GM23338 (cell line): ENCODE results near the gene MAD1L1. TPM values are rescaled to one million over a fixed set of nuclear protein-coding genes. Genes with fewer than 3 reads are reported as not detected.
A peak's percentile ranks its signal among the peaks of the same experiment; 100 is the strongest.

Experiments used
- ATAC-seq: fragments of 200-7000 bp; cut with Tn5 transposase; 3 replicates; pipeline ENCODE4 v1.9.1; 2020
- DNase-seq: peaks from one replicate; pipeline ENCODE4 v3.0.0-alpha.2; 2015; ENCODE audit warnings: low spot score
- H2AFZ ChIP-seq: fragments of 200-600 bp; sonication (generic); 2 replicates; pipeline ENCODE4 v1.8.0; 2016; ENCODE audit warnings: antibody characterized with exemption, mild to moderate bottlenecking, moderate library complexity
- H3F3A ChIP-seq: fragments of 200-600 bp; sonication (generic); replicated peaks from 2 replicates; pipeline ENCODE4 v1.8.0; 2017; ENCODE audit warnings: antibody characterized with exemption, mixed run types, low read depth
- H3K27ac ChIP-seq: fragments of 200-600 bp; sonication (generic); 2 replicates; pipeline ENCODE4 v1.6.1; 2016; ENCODE audit warnings: low read depth
- H3K27me3 ChIP-seq: fragments of 200-600 bp; sonication (generic); 2 replicates; pipeline ENCODE4 v1.8.0; 2016; ENCODE audit warnings: mild to moderate bottlenecking, mixed run types, moderate library complexity; ENCODE audit not compliant: insufficient read depth
- H3K36me3 ChIP-seq: fragments of 200-600 bp; sonication (generic); 2 replicates; pipeline ENCODE4 v1.8.0; 2016; ENCODE audit warnings: mild to moderate bottlenecking; ENCODE audit not compliant: insufficient read depth
- H3K4me1 ChIP-seq: fragments of 200-600 bp; sonication (generic); 2 replicates; pipeline ENCODE4 v1.8.0; 2016; ENCODE audit warnings: mild to moderate bottlenecking, moderate library complexity; ENCODE audit not compliant: insufficient read depth
- H3K4me2 ChIP-seq: fragments of 200-600 bp; sonication (generic); 2 replicates; pipeline ENCODE4 v1.7.1; 2017; ENCODE audit warnings: mixed run types
- H3K4me3 ChIP-seq: fragments of 200-600 bp; sonication (generic); 2 replicates; pipeline ENCODE4 v1.6.1; 2016; ENCODE audit warnings: mixed run types
- H3K79me2 ChIP-seq: fragments of 200-600 bp; sonication (generic); replicated peaks from 2 replicates; pipeline ENCODE4 v1.8.0; 2017; ENCODE audit warnings: mild to moderate bottlenecking; ENCODE audit not compliant: insufficient read depth
- H3K9me2 ChIP-seq: fragments of 200-600 bp; sonication (generic); 2 replicates; pipeline ENCODE4 v1.8.0; 2017; ENCODE audit not compliant: insufficient read depth
- H4K20me1 ChIP-seq: fragments of 200-600 bp; sonication (generic); replicated peaks from 2 replicates; pipeline ENCODE4 v1.8.0; 2017; ENCODE audit warnings: mild to moderate bottlenecking; ENCODE audit not compliant: insufficient read depth
- H3K27ac Mint-ChIP-seq: 2 replicates; pipeline ENCODE4 v1.8.0; 2020; ENCODE audit warnings: inconsistent platforms, mild to moderate bottlenecking, moderate library complexity, mixed read lengths
- H3K27me3 Mint-ChIP-seq: 3 replicates; pipeline ENCODE4 v1.8.0; 2022; ENCODE audit warnings: low read depth, mild to moderate bottlenecking, moderate library complexity, mixed read lengths, inconsistent platforms; ENCODE audit not compliant: insufficient read depth, poor library complexity
- H3K36me3 Mint-ChIP-seq: 3 replicates; pipeline ENCODE4 v1.8.0; 2021; ENCODE audit warnings: low read depth, mild to moderate bottlenecking, inconsistent platforms, moderate library complexity, mixed read lengths
- H3K4me1 Mint-ChIP-seq: 3 replicates; pipeline ENCODE4 v1.8.0; 2020; ENCODE audit warnings: mild to moderate bottlenecking, inconsistent platforms, mixed read lengths
- H3K4me3 Mint-ChIP-seq: 3 replicates; pipeline ENCODE4 v1.8.0; 2021; ENCODE audit warnings: moderate library complexity, mild to moderate bottlenecking, inconsistent platforms, mixed read lengths
- H3K9me3 Mint-ChIP-seq: 3 replicates; pipeline ENCODE4 v1.8.0; 2020; ENCODE audit warnings: moderate library complexity, mild to moderate bottlenecking, inconsistent platforms, mixed read lengths
- CREB1 ChIP-seq: fragments of 250-450 bp; sonication (Bioruptor Pico); IDR thresholded peaks from 2 replicates; pipeline ENCODE4 v1.5.0; 2020; ENCODE audit warnings: low read depth, mild to moderate bottlenecking, moderate library complexity
- EZH2 ChIP-seq: fragments of 200-600 bp; sonication (generic); IDR thresholded peaks from one replicate; pipeline ENCODE4 v1.8.0; 2017; ENCODE audit warnings: antibody characterized with exemption, mild to moderate bottlenecking, low read depth; ENCODE audit not compliant: unreplicated experiment
- EZH2phosphoT487 ChIP-seq: fragments of 200-600 bp; sonication (generic); IDR thresholded peaks from one replicate; pipeline ENCODE4 v1.8.1; 2018; ENCODE audit warnings: antibody characterized with exemption; ENCODE audit not compliant: unreplicated experiment
- JUNB ChIP-seq: IDR thresholded peaks from one replicate; pipeline ENCODE4 v1.6.1; 2016; ENCODE audit warnings: antibody characterized with exemption; ENCODE audit not compliant: unreplicated experiment
- NANOG ChIP-seq: IDR thresholded peaks from 2 replicates; pipeline ENCODE4 v1.6.1; 2016; ENCODE audit warnings: antibody characterized with exemption, borderline replicate concordance
- POLR2AphosphoS5 ChIP-seq: IDR thresholded peaks from 2 replicates; pipeline ENCODE4 v1.6.1; 2016; ENCODE audit warnings: antibody characterized with exemption, low read depth
- STAT1 ChIP-seq: IDR thresholded peaks from one replicate; pipeline ENCODE4 v1.6.1; 2016; ENCODE audit warnings: antibody characterized with exemption; ENCODE audit not compliant: unreplicated experiment
- ZNF114 ChIP-seq: fragments of 250-450 bp; sonication (Bioruptor Pico); IDR thresholded peaks from 2 replicates; pipeline ENCODE4 v1.5.0; 2020; ENCODE audit warnings: mild to moderate bottlenecking, moderate library complexity
- ZNF331 ChIP-seq: fragments of 250-450 bp; sonication (Bioruptor Pico); IDR thresholded peaks from 2 replicates; pipeline ENCODE4 v1.5.0; 2020; ENCODE audit warnings: low read depth, mild to moderate bottlenecking, moderate library complexity
- polyA plus RNA-seq: library from polyadenylated mRNA; unstranded; fragments of >200 nt; fragmentation: Nextera tagmentation; extraction: Ambion mirVana; gene quantifications from 2 replicates; pipeline ENCODE4 v1.2.1, GENCODE V29; 2016
- total RNA-seq: library from RNA; depleted of rRNA; stranded (reverse); fragments of >200 nt; shearing (Covaris generic); gene quantifications from 2 replicates; pipeline ENCODE4 v1.2.3, GENCODE V29; 2014
- TF ChIP-seq, protein P1 (sequence below): IDR thresholded peaks from one replicate; pipeline ENCODE4 v1.6.1; 2018; ENCODE audit warnings: antibody characterized with exemption; ENCODE audit not compliant: unreplicated experiment
- TF ChIP-seq, protein P2 (sequence below), 2 experiments: fragments of 200-600 bp in 1 of 2; sonication (generic) in 1 of 2; conservative IDR thresholded peaks; 2 replicates each; pipeline versions ENCODE4 v1.5.1 to v1.6.1; 2016 to 2017; ENCODE audit warnings: antibody characterized with exemption in 2 of 2, low read depth in 2 of 2, mild to moderate bottlenecking in 2 of 2, moderate library complexity in 1 of 2
- TF ChIP-seq, protein P3 (sequence below): IDR thresholded peaks from 2 replicates; pipeline ENCODE4 v1.6.1; 2016; ENCODE audit warnings: antibody characterized with exemption

The MAD1L1 gene
- total and polyA plus RNA-seq, 2 experiments from 2014 or later, result 40.3 to 59.3 TPM

DNA sequence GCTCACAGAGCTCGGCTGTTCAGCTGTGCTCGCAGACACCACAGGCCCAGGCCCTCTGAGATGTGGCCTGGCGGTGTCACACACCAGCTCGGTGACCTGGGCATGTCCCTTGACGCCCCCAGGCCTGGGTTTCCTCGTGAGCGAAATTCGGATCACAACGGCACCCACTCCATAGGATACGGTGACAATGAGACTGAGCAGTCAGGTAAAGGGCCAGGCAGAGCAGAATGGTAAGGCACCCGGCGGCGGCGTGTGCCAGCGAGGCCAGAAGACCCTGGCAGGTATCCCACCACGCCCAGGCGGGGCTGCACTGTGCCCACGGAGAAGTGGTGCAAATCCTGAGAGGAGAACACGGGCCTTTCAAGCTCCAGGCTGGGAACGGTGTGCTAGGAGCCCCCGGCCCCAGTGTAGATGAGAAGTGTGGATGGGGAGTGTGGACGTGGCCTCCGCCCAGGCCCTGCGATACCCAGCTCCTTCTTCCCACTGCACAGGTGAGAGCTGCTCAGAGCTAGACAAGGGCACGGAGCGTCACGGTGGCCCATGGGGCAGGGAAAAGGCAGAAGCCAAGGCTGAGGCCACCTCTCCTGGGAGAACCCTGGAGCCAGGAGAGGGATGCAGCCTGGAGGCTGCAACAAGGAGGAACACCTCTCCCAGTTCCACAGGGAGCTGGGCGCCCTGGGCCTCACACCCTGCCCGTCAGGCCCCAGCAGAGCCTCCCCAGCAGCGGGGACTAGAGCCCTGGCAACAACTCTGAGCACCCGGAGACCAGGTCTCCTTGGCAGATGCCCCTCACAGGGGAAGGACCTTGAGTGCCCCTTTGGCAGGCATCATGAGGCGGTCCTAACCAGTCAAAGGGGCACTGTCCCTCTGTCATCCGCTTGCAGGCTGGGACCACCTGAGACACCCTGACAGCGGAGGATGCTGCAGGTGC lies 219.1 kb downstream of the MAD1L1 start:
- no peaks in the 10 kb centered on the region for H4K20me1 ChIP-seq
- H3K36me3 ChIP-seq, result no peaks in the 10 kb centered on the region; the same call in 1 of the 2 replicates
- TF ChIP-seq EZH2, result no peak
- no peak for TF ChIP-seq POLR2AphosphoS5
- no peak for TF ChIP-seq STAT1
- no peaks in the 10 kb centered on the region for H3K4me1 ChIP-seq
- H3F3A ChIP-seq, result no peaks in the 10 kb centered on the region
- no peak overlapping the region for H2AFZ ChIP-seq
- no peaks in the 10 kb centered on the region for H3K79me2 ChIP-seq
- H3K36me3 Mint-ChIP-seq, result peaks cover 3% of the 10 kb centered on the region
- H3K9me2 ChIP-seq, result no peaks in the 10 kb centered on the region
- no peaks in the 10 kb centered on the region for H3K9me3 Mint-ChIP-seq
- ATAC-seq (no peak), DNase-seq (no peak)
- no peaks in the 10 kb centered on the region for H3K27me3 ChIP-seq
- H3K4me3 Mint-ChIP-seq, result no peak overlapping the region
- no peak overlapping the region for H3K4me3 ChIP-seq
- 0 out of 2 replicates have a peak overlapping the region, but pooled peaks have one; percentile 39 for H3K27ac Mint-ChIP-seq
- H3K27ac ChIP-seq, result no peak overlapping the region
- peaks cover 4% of the 10 kb centered on the region for H3K27me3 Mint-ChIP-seq
- peaks cover 3% of the 10 kb centered on the region for H3K4me1 Mint-ChIP-seq
- H3K4me2 ChIP-seq, result no peak overlapping the region

DNA sequence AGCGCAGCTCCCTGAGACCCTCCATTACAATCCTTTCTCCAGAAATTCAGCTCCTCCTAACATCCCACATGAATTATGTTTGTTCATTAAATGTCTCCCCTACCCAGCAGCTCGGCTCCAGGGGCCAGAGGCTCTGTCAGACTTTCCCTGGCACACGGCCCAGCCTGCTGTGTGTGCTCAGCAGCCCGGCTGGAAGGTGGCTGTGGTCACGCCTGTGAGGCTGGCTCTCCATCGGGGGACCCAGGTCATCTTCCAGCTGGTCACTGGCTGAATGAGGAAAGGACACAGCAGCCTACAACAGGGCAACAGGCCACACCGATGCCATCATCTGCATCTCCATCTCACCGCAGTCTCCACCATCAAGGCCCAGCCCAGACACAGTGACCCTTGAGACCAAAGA lies 219.8 kb downstream of the MAD1L1 start:
- Mint-ChIP-seq H3K4me1 (peaks cover 3% of the 10 kb centered on the region), H3K36me3 (peaks cover 3% of the 10 kb centered on the region), H3K9me3 (no peaks in the 10 kb centered on the region), H3K4me3 (no peak overlapping the region; the same call in 2 of the 3 replicates), H3K27ac (0 out of 2 replicates have a peak overlapping the region, but pooled peaks have one; percentile 0), H3K27me3 (peaks cover 4% of the 10 kb centered on the region)
- Histone ChIP-seq H3K4me3 (no peak overlapping the region), H3K79me2 (no peaks in the 10 kb centered on the region), H3K27me3 (no peaks in the 10 kb centered on the region), H3F3A (no peaks in the 10 kb centered on the region), H3K4me2 (no peak overlapping the region), H4K20me1 (0 out of 2 replicates have a peak, but pooled peaks cover under 1% of the 10 kb centered on the region), H3K4me1 (no peaks in the 10 kb centered on the region), H3K36me3 (no peaks in the 10 kb centered on the region; the same call in 1 of the 2 replicates), H3K27ac (no peak overlapping the region), H3K9me2 (no peaks in the 10 kb centered on the region), H2AFZ (no peak overlapping the region)
- DNase-seq (no peak), ATAC-seq (no peak)
- TF ChIP-seq, protein P1, sequence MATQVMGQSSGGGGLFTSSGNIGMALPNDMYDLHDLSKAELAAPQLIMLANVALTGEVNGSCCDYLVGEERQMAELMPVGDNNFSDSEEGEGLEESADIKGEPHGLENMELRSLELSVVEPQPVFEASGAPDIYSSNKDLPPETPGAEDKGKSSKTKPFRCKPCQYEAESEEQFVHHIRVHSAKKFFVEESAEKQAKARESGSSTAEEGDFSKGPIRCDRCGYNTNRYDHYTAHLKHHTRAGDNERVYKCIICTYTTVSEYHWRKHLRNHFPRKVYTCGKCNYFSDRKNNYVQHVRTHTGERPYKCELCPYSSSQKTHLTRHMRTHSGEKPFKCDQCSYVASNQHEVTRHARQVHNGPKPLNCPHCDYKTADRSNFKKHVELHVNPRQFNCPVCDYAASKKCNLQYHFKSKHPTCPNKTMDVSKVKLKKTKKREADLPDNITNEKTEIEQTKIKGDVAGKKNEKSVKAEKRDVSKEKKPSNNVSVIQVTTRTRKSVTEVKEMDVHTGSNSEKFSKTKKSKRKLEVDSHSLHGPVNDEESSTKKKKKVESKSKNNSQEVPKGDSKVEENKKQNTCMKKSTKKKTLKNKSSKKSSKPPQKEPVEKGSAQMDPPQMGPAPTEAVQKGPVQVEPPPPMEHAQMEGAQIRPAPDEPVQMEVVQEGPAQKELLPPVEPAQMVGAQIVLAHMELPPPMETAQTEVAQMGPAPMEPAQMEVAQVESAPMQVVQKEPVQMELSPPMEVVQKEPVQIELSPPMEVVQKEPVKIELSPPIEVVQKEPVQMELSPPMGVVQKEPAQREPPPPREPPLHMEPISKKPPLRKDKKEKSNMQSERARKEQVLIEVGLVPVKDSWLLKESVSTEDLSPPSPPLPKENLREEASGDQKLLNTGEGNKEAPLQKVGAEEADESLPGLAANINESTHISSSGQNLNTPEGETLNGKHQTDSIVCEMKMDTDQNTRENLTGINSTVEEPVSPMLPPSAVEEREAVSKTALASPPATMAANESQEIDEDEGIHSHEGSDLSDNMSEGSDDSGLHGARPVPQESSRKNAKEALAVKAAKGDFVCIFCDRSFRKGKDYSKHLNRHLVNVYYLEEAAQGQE, result no peak
- TF ChIP-seq, protein P2, sequence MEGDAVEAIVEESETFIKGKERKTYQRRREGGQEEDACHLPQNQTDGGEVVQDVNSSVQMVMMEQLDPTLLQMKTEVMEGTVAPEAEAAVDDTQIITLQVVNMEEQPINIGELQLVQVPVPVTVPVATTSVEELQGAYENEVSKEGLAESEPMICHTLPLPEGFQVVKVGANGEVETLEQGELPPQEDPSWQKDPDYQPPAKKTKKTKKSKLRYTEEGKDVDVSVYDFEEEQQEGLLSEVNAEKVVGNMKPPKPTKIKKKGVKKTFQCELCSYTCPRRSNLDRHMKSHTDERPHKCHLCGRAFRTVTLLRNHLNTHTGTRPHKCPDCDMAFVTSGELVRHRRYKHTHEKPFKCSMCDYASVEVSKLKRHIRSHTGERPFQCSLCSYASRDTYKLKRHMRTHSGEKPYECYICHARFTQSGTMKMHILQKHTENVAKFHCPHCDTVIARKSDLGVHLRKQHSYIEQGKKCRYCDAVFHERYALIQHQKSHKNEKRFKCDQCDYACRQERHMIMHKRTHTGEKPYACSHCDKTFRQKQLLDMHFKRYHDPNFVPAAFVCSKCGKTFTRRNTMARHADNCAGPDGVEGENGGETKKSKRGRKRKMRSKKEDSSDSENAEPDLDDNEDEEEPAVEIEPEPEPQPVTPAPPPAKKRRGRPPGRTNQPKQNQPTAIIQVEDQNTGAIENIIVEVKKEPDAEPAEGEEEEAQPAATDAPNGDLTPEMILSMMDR (conservative IDR thresholded peaks at IDR 0.05; ENCODE audit: low read depth in 2 of 2), result no peak
- no peak for TF ChIP-seq EZH2phosphoT487
- no peak for TF ChIP-seq CREB1 (CRISPR knock-in tag)
- no peak for TF ChIP-seq STAT1
- TF ChIP-seq ZNF114 (CRISPR knock-in tag), result no peak
- TF ChIP-seq ZNF331 (CRISPR knock-in tag), result no peak
- TF ChIP-seq NANOG, result no peak
- no peak for TF ChIP-seq POLR2AphosphoS5
- TF ChIP-seq EZH2, result no peak
- TF ChIP-seq, protein P3, sequence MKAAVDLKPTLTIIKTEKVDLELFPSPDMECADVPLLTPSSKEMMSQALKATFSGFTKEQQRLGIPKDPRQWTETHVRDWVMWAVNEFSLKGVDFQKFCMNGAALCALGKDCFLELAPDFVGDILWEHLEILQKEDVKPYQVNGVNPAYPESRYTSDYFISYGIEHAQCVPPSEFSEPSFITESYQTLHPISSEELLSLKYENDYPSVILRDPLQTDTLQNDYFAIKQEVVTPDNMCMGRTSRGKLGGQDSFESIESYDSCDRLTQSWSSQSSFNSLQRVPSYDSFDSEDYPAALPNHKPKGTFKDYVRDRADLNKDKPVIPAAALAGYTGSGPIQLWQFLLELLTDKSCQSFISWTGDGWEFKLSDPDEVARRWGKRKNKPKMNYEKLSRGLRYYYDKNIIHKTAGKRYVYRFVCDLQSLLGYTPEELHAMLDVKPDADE, result no peak
- TF ChIP-seq JUNB, result no peak
